HG03442 (cell line): ENCODE measurements around the gene CCDC158.
"Not testable (repeated sequence)": the region's sequence is repeated elsewhere in the genome, so short reads cannot be mapped to it uniquely, and the experiment has no call there.

Experiments
- ATAC-seq: cut with Tn5 transposase; IDR thresholded peaks from one replicate; pipeline ENCODE4 v1.9.1; 2021; ENCODE audit warnings: mild to moderate bottlenecking, moderate library complexity; ENCODE audit not compliant: unreplicated experiment

Gene CCDC158

DNA sequence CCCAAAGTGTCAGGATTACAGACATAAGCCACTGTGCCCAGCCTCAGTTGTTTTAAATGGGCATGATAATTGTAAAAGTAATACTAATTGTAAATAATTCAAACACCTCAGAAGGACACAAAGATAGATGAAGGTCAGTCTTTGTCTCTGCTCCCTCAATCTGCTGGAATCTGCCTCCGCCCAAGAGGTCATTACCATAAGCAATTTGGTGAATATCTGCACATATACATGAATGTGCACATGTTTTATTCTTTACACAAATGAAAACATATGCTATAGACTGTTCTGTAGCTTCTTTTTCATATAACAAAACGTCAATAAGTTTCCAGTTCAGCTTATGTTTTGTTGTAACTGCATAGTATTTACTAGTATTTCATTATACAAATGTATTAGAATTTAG lies 107.4 kb downstream of the CCDC158 start:
- ATAC-seq: no peak

- no peak for ATAC-seq
Measured at GRCh38 chr4:76312457-76312856, 108.5 kb downstream of the CCDC158 start.

DNA sequence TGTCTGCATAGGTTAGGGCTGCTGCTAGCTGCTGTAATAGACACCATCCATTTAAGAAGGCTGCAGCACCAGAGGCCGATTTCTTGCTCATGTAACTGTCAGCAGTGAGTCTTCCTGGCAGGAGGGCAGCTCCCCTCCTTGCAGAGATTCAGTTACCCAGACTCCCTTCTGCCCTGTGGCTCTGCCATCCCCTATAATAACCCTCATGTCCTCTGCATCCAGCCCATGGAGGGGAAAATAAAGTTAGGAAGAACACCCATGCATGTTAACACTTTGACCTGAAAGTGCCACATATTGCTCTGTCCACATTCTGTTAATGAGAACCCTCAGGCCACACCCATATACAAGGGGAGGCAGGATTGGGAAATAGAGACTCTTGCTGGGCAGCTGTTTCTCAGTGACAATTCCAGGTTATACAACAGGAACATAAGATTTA lies 109.0 kb downstream of the CCDC158 start:
- ATAC-seq: no peak

GRCh38 chr4:76310683-76311082 lies 110.3 kb downstream of the CCDC158 start:
- no peak for ATAC-seq

DNA sequence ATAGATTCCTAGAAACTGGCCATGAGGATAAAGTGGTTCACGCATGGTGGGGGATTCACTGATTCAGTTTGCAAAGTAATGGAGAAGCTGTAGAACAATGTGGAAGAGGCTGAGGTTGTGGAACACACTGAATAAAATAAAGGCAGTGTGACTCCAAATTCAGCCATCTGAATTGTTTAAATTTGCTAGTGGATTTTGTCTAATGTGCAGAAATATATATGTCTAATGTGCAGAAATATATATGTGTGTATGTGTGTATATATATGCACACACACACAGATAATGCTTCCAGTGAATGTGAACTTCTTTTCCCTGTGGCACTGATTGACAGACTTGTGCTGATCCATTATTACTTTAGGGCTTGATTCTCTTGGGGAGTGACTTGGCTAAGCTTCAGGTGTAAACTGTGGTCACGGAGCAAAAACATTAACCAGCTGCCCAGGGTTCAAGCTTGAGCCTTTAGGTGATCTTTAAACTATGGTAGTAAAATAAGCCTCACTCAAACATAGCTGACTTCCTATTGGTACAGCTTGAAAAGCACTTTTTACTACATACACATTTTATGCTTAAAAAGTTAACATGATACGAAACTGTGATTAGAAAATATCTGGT lies 110.9 kb downstream of the CCDC158 start:
- no peak for ATAC-seq

DNA sequence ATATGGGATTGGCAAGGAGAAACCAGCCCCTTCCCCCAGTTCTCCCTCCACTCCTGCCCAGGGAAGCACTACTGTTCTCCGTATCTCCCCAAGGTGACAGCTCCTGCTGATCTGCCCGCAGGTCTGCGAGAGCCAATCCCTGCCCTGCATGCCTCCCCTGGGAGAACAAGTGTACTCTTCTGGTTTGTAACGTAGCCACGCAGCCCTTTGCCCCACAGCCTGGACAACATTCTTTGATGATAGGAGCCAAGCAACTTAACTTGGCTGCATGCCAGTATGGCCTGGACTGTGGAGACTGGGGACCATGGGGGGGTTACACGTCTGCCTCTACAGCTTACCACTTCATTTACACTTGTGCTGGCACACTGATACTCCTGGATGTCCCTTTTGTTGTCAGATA lies 112.4 kb downstream of the CCDC158 start:
- ATAC-seq: no peak

- no peak for ATAC-seq
Measured at GRCh38 chr4:76307660-76308014, 113.3 kb downstream of the CCDC158 start.

- ATAC-seq: no peak
Measured at GRCh38 chr4:76306882-76307659, 113.9 kb downstream of the CCDC158 start.

GRCh38 chr4:76305971-76306881 lies 114.7 kb downstream of the CCDC158 start, which contains the start of gene STBD1:
STBD1 (plus strand) TSS chr4:76306733; CDS start chr4:76306770, 37 bp downstream.
- no peak for ATAC-seq

- ATAC-seq: no peak
Measured at GRCh38 chr4:76305033-76305687, 115.8 kb downstream of the CCDC158 start.

DNA sequence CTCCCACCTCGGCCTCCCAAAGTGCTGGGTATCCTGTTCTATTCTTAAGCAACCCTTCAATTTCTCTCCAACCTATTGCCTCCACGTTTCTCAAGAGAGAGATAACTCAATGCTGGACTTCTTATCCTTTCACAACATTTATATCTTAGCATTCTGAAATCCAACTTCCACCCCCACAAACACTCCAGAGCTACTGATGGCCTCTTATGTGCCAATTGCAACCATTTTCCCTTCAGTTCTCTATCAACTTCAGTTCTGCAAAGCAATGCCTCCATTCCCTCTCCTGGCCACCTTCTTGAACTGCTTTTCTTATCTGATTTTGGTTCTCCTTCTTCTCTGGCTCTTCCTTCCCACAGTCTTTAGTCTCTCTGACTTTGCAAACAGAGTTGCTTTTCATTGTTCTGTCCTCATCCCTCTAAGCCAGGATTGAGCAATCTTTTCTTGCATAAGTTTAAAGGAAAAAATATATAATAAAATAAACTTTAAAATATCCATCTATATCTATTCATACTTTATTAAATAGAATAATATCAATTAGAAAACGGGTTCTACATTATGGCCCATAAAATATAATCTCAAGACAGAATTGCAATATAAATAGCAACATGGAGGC lies 118.0 kb downstream of the CCDC158 start:
- no peak for ATAC-seq

DNA sequence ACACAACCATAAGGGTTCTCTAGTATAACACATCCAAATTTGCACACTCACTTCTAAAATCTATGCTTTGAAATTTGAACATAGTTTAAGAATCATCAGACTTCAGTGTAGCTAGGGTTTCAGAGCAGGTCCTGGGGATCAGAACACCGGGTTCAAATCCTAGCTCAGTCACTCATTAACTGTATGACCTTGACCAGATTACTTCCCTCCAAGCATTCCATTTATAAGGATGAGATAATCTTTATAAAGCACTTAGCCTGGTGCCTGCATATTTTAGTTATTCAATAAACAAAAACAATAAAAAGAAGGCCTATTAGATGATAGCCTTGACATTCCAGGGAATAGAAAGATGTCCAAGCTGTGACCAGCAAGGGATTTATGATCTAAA lies 119.2 kb downstream of the CCDC158 start:
- ATAC-seq: no peak

DNA sequence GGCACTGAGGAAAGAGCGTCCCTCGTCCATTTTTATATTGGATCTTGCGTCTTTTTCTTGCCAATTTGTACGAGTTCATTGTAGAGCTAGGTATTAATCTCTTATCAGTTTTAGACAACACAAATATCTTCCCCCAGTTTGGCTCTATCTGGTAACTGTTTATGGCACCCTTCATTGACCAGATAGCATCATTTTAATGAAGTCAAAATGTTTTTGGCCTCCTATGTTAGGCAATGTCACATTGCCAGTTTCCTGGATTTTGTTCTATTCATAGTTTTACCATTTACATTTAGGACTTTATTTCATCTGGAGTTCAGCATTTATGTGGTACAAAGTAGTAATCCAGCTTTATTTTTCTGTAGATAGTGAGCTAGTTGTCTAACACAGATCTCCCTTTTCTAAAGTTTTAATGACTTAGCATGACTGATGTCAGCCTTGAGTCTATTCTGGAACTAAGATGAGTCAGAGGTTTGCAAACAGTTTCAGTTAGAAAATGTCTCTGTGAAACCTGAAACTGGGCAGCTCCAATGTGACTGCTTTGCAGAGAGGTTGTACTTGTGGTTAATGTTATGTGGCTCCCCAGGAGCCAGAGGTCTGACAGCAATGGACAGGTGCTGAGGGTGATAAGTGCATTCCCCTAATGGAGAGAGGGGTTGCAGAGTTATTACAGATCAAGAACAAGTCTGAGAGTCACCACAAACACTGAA lies 119.7 kb downstream of the CCDC158 start:
- peak; percentile 99 for ATAC-seq

DNA sequence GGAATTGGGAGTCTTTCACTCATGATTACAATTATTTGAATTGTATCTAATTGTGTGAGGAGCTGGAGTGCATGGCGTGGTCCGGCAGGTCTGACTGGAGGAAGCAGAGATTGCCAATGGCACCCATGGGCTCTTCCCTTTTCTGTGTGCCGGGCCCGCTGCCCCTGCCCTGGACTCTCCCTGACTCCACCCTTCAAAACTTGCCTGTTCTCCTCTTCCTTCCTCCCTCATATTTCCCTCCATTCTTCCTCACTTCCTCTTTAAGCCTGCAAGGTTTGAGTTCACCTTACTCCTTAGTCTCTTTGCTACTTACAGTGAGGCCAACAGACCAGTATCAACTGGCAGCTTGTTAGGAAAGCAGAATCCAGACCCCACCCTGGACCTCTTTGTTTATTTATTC lies 120.9 kb downstream of the CCDC158 start:
- no peak for ATAC-seq

DNA sequence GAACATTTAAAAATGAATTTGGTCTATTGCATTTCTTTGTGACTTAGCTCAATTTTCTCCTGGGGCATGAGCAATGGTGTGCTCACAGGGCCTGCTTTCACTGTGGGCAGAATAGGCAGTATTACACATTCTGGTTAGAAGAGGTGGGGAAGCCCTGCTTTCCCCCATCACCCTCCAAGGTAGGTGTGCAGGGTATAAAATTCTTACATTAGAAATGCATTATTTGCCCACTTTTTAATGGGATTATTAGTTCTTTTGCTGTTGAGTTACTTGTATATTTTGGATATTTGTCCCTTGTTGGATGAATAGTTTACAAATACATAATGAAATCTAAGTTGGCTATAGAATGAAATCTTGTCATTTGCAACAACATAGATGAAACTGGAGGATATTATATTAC lies 122.7 kb downstream of the CCDC158 start:
- no peak for ATAC-seq

DNA sequence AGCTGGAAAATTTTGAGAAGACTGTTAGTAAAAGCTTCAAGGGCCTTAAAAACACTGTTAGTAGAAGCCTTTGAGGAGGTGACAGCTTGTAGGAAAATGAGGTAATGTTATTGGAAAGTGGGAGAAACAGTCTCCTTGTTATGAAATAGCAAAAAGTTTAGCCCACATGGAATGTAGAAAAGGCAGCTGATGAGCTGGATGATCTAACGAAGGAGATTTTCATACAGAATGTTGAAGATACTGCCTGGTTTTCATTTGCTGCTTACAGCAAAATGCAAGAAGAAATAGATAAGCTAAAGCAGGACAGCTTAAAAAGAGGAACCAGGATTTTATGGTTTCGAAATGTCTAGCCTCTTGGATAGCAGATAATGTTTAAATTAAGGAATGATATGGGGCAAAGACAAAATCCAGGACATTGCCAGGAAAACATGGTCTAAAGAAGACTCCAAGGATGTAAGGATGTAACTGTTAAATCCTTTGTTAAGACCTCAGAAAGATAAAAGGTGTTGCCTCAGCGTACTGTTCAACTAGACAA lies 124.6 kb downstream of the CCDC158 start:
- ATAC-seq: no peak

- no peak for ATAC-seq
Measured at GRCh38 chr4:76293772-76294171, 127.2 kb downstream of the CCDC158 start.

- no peak for ATAC-seq
Measured at GRCh38 chr4:76292730-76293129, 128.2 kb downstream of the CCDC158 start.

- not testable (repeated sequence) for ATAC-seq
Measured at GRCh38 chr4:76287811-76288210, 133.1 kb downstream of the CCDC158 start.

DNA sequence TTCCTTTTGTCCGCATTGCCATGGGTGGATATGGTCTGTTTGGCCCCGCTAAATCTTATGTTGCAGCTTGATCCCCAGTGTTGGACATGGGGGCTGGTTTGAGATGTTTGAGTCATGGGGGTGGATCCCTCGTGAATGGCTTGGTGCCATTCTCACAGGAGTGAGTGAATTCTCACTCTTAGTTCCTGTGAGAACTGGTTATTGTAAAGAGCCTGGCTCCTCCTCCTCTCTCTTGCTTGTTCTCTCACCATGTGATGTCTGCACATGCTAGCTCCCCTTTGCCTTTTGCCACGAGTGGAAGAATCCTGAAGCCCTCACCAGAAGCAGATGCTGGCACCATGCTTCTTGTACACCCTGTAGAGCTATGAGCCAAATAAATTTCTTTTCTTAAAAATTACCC lies 137.0 kb downstream of the CCDC158 start:
- no peak for ATAC-seq
